Hematopoietic multipotent progenitor cell treated with erythropoietin and hydrocortisone succinate and interleukin-3 and kit ligand, for 15 days (in vitro differentiated cells): ENCODE measurements around the gene PGBD5.

ENCODE experiments used
- DNase-seq: peaks from one replicate; pipeline ENCODE4 v3.0.0-alpha.2; 2015; ENCODE audit warnings: low spot score

The PGBD5 gene

GRCh38 chr1:230301322-230301721, 124.8 kb downstream of the PGBD5 start:
- DNase-seq = no peak

GRCh38 chr1:230300322-230301301, 125.5 kb downstream of the PGBD5 start:
- no peak for DNase-seq

DNA sequence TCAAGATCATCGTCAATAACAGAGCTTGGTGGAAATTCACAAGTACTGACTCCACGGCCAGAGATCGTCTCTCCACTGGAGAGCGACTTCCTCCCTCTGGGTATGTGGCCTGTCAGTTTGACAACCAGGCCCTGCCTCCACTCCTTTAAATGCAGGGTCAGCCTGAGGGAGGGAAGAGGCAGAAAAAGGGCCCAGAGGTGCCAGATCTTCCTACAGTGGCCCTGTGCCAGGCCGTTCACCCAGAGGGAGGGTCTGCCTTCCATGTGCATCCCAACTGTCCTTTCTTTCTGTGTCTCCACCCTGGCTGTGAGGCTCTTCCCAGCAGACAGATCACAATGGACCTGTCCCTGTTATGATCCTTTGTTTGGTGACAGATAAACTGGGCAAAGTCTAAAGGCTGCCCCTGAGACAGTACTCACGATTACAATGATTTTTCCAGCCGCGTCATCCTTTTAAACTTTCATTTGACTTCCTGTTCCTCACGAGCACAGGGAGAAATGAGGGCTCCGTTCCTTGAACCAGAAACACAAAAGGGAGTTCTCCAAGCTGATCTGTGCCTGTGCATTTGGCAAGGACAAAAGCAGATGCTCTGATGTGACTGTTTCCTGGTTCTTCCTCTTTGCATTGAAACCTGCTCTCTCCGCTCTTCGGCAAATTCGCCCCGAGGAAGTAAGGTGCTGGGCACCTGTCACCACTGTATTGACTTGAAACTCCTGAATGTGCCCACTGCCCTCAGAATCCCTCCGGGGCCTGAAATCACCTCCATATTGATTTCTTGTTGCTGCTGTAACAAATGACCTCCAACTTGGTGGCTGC, 126.7 kb downstream of the PGBD5 start:
- no peak for DNase-seq

DNA sequence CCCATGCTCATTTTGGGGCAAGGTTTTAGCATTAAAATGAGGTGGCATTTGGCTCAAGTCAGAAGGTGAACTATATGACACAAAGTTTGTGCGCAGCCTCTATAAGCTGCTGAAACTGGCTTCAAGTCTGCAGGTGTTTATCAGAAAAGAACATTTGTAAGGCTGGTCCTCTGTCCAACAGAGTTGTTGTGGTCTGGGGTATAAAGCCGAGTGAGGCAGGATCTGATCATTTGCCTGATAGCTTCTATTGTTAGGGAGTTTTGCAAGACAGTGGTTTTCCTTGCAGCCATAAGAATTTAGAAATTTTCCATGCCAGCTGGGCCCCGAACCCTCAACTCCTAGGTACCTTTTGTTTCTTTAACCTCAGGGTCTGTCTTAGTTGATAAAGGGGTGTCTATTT, 130.8 kb downstream of the PGBD5 start:
- DNase-seq = no peak

DNA sequence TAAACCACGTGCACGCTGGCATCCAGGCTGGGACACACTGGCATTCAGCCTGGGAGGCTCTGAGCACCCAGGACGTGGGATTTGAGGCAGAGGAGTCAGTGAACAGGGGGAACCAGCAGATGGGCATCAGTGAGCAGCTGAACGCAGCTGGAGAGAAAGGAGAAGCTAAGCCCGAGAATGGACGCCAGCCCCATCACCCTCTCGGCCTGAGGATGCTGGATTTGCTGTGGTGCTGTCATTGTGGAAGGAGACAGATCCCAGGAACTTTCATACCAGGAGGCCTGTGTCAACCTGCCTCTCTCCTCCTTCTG, 132.8 kb downstream of the PGBD5 start:
- no peak for DNase-seq

DNA sequence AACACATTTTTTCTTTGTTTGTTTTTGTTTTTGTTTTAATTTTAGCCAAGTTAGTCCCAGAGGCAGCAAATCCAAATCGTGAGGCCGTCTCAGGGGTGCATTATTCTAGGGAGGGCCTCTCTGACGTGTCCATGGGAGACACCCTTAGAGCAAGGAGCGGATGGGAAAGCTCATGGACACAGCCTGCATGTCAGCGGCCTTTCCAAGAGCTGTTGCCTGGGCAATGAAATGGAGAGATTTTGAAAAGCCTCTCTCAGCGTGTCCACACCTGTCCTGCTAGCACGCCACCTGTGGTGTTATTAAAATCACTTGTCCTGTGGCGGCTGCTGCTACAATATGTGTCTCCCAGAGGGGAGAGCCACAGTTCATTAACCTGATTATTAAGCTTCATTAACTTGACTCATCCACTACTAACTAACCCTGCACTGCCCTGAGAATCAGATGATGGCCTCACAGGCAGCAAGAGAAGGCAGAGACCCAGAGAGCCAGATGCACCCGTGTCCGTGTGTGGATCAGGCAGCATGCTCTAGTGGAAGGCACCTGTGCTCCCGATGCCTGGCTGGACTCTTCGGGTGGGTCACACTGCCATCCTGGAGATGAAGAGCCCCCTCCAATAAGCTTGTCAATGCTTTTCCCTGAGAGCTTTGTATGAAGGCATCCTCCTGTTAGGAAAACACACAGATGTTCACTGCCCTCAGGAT, 133.3 kb downstream of the PGBD5 start:
- DNase-seq = no peak

- no peak for DNase-seq
Measured at GRCh38 chr1:230291731-230292620, 134.2 kb downstream of the PGBD5 start.

GRCh38 chr1:230289350-230289644, 136.8 kb downstream of the PGBD5 start:
- DNase-seq = no peak

- no peak for DNase-seq
Measured at GRCh38 chr1:230288641-230289349, 137.3 kb downstream of the PGBD5 start.

DNA sequence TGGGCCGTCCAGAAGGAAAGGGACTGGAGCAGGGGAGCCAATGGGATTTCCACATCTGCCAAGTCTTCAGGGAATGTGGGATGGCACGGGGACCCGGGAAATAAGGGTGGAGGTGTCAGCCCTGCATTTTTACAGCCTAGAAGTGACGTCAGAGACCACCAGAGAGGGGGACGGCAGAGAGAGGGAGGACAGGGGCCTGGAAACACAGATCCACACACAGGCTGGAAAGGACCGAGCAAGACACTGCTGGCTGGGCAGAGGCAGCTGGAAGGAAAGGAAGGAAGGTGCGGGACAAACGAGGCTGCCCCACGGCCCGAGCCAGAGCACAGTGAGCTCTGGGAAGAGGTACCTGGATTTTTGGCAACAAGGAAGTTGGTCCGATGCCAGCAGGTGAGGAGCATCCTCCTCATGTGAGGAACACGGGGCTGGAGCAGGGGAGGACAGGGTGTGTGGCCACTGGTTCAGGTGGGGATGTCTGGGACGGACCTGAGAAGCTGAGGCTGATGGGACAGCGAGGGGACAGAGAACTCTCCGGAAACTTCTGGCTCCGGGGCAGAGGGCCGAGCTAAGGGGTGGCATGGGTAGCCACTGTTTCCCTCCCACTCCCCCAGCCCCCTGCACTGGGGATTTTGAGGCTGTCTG, 138.3 kb downstream of the PGBD5 start:
- no peak for DNase-seq

DNA sequence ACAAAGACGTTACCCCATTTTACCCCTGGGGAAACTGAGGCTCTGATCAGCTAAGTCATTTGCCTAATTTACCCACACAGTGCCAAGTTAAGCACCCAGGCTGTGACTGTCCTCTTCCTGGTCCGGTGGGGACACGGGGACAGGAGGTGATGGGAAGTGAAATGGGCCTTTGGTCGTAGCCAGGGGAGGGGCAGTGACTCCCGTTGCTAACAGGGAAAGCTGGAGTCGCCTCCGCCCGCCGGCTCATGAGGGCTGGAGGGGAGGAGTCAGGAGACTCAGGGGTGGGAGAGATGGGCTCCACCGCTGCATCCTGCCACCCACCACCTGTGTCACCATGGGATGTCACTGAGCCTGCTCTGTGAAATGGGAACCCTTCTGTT, 139.3 kb downstream of the PGBD5 start:
- DNase-seq = no peak

DNA sequence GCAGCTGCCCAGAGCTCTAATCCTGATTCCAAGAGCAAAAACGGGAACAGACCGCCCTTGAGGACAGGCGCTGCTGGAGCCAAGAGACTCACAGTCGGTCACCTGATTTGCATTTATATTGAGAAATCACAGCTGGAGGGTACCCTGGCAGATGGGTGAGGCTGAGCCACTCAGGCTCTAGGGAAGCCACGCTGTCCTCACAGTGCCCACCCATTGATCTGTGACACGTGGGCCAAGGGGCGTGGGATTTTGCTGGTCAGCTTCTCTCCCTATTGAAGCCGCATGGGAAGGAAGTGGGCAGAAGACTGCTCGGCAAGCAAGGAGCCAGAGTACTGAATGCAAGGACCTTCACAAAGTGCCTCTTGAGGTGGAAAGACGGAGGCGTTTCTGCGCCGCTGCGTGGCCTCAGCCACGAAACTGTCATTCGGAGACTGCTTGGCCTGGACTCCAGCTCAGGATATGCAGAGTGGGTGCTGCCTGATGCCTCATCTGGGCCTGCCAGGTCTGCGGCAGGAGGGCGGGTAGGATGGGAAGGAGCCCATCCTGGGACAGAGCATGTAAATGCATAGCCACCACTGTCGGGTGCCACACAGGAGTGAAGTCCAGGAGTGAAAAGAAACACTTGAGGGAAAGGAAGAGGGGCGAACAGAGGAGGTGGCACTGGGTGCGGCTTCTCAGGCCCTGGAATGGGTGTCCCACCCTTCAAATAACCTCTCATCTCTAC, 139.8 kb downstream of the PGBD5 start:
- DNase-seq = no peak

DNA sequence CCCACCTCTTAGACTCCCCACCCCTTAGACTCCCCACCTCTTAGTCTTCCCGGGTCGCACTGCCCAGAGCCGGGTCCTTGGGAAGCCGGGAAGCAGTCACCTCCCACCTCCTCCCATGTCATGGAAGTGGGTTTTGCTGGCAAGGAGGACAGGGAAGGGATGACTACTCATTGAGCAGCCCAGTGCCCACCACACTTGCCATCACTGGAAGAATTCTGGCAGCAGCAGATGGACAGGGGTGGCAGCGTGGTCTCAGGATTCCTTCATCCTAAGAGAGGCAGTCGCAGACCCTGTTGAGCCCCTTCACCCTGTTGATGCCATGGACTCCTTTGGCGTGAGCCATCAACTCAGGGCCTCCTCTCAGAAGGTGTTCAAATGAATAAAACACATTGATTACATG, 140.8 kb downstream of the PGBD5 start:
- no peak for DNase-seq

DNA sequence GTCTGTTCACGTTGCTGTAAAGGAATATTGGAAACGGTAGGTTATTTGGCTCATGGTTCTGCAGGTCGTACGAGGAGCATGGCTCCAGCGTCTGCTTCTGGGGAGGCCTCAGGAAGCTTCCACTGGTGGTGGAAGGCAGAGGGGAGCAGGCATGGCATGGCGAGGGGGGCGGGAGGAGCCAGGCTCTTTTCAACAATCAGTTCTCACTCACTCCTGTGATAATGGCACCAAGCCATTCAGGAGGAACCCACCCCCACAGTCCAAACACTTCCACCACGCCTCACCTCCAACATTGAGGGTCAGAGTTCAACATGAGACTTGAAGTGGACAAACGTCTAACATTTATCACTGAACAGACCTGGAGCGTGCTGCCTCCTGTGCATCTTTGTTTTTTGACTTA, 141.2 kb downstream of the PGBD5 start:
- no peak for DNase-seq

DNA sequence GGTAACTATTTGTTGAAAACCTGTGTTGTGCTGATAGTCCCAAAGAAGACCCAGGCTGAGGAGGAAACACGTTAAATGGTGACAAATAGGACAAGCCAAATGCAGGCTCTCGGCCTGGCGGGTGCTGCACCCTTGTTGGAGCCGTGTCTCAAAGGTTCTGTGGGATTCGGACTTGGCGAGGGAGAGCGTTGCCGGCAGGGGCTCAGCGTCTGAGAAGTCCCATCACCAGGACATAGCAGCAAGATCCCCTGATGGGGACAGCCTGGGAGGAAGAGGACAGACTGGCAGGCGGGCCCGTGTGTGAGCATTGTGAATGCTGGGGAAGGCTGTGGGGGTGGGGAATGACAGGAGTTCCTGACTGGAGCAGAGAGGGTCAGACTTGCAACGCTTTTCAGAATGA, 142.5 kb downstream of the PGBD5 start:
- no peak for DNase-seq

GRCh38 chr1:230282157-230282556, 144.0 kb downstream of the PGBD5 start:
- peak; percentile 71 for DNase-seq

GRCh38 chr1:230281556-230281955, 144.6 kb downstream of the PGBD5 start:
- DNase-seq = no peak

- no peak for DNase-seq
Measured at GRCh38 chr1:230280906-230281413, 145.2 kb downstream of the PGBD5 start.

- DNase-seq = peak; percentile 37
Measured at GRCh38 chr1:230280054-230280795, 145.9 kb downstream of the PGBD5 start.
